Fibroblast of pulmonary artery (primary cell): ENCODE data around the gene L3MBTL3.
A peak's percentile ranks its signal among the peaks of the same experiment; 100 is the strongest.

Source experiments
- DNase-seq: peaks from one replicate; pipeline ENCODE4 v3.0.0-alpha.2; 2010; ENCODE audit warnings: low read depth
- H3K4me3 ChIP-seq: replicated peaks from 2 replicates; pipeline ENCODE4 v1.5.1; 2011; ENCODE audit warnings: low read depth, mild to moderate bottlenecking, control low read depth, low read length, moderate library complexity
- CTCF ChIP-seq: IDR thresholded peaks from 2 replicates; pipeline ENCODE4 v1.5.1; 2011; ENCODE audit warnings: mild to moderate bottlenecking, control low read depth, low read length, inconsistent platforms; ENCODE audit errors: missing control alignments

The L3MBTL3 gene

GRCh38 chr6:130176378-130176777 lies 158.0 kb downstream of the L3MBTL3 start:
- no peak overlapping the region for H3K4me3 ChIP-seq
- TF ChIP-seq CTCF = no peak
- DNase-seq = no peak

DNA sequence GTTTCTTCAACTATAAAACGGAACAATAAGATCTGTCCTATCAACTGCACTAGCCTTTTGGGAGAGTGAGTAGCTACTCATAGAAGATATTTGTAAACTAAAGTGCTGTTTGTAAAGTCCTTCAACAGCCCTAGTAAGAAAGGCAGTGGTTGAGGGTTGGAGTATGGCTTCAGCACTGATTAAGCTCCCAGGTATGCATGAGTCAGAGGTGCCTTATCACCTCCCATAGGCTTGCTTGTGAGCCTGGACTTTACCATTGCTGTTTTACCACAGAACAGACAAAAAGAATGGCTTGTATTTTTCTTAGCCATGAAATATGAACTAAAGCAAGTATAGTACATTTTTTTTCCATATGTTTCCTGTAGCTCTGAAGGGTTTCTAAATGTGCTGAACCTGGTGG lies 160.3 kb downstream of the L3MBTL3 start:
- no peak overlapping the region for H3K4me3 ChIP-seq
- peak; percentile 84 for DNase-seq
- TF ChIP-seq CTCF = no peak

DNA sequence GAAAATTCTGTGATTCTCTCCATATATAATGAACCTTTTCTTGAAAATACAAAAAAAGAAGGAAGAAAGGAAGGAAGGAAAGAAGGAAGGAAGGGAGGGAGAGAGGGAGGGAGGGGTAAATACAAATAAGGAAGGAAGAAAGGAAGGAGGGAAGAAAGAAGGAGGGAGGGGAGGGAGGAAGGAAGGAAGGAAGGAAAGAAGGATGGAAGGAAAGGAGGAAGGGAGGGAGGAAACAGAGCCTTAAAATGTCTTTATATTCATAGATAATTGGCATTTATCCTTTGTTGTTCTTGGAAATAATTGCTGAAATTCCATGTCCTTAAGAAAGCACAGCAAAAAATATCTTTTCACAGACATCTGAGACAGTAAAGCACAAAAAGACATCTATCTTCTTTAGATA lies 164.1 kb downstream of the L3MBTL3 start:
- DNase-seq = no peak
- H3K4me3 ChIP-seq = no peak overlapping the region
- TF ChIP-seq CTCF = no peak

DNA sequence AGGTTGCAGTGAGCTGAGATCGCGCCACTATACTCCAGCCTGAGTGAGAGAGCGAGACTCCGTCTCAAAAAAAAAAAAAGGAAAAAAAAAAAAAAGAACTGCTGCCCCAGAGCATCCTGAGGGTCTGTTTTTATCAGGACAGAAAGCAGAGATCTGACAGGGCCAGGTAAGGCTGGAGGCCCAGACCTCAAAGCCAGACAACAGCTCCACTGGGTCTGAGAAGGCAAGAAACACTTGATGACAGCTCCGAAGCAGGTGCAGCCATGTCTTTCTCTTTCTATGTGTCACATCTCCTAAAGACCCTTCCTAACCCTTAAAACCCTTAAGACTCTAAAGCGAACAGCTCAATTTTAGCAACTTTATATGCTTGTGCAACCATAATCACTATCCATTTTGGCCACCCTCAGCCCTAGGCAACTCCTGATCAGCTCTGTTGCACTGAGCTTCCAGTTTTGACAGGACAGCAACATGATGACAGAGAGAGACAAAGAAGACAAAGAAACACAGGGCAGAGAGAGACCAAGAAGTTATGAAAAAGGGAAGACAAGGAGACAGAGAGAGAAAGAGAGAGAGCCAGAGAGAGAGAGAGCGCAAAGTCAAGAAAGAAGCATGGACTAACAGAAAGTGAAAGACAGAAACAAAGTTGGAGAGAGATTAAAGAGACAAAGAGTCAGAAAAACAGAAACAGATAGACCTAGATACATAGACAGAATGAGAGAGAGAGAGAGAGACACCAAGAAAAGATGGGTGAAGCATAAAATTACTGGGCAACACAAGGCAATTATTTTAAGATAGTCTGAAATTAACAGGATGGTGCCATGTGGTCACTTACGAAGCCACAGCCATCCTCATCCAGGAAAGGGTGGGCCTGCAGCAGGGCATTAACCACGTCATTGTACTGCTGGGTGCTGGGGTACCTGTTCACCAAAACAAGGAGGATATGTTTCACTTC lies 165.2 kb downstream of the L3MBTL3 start:
- TF ChIP-seq CTCF = no peak
- H3K4me3 ChIP-seq = no peak overlapping the region
- no peak for DNase-seq

GRCh38 chr6:130185658-130186057 lies 167.3 kb downstream of the L3MBTL3 start:
- no peak for TF ChIP-seq CTCF
- no peak for DNase-seq
- no peak overlapping the region for H3K4me3 ChIP-seq

DNA sequence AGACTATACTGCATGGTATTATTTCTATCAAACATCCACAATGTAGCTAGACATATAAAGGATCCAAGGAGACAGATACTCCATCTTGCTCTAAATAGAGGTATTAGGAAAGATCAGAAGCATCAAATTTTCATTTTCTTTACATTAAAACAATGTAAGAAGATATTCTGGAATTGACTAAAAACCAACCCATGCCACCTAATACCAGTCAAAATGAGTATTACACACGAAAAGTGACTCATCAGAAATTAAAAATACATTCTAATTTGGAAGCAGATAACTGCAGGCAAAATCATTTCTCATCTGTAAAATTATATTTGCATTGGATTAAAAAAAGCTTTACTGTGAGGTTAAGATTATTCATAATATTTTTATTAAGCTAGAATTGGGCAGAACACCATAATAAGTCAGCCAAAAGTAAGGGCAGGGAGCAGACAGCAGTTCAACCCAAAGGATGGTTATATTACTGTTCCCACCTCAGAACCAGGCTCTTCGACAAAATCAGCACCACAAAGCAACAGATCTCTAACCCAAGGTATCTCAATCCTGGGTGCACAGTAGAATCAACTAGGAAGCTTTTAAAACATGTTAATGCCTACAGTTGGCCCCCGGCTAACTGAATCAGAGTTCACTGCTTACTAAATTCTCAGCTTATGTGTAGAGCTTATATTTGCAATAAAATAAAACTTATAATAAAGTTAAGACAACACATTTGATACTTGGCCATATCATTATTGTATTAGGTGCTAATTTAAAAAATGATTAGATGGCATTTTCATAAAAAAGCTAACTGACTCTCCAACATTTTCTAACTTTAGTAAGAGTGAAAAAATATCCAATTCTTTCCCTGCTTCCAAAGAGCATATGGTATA lies 169.2 kb downstream of the L3MBTL3 start:
- DNase-seq = no peak
- no peak overlapping the region for H3K4me3 ChIP-seq
- no peak for TF ChIP-seq CTCF
